Amygdala (tissue), 56 donors: ENCODE results near the gene CAV3.

Experiments
- DNase-seq, 56 donors: peaks; one replicate each; lab custom pipeline; 2025; lab: John Stamatoyannopoulos, UW

Gene CAV3

DNA sequence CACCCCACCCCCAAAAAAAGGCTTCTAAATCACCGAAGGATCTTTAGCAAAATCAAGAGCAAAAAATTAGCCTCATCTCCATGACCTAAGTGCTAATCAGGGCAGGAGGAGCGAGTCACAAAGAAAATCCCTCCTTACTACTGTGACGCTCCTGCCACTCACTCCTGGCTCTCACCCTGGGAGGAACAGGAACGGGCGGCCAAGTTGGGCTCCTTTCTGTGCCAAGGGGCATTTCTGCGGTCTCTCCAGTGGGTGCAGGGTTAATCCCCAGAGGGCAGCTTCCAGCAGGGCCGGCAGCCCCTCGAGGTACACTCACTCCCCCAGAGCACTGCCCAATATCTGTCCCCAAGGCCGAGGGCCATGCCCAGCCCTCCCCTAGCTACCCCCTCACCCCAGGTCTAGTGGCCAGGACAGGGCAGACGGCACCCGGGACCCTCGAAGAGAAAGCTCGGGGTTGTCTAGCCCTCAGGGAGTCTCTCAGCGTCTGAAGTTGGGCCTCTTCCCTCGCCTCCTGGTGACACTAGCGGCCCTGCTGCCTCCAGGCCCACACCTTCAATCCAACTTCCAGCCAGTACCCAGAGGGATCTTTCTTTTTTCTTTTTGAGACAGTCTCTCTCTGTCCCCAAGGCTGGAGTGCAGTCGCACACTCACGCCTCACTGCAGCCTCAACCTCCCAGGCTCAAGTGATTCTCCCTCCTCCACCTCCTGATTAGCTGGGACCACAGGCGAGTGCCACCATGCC, 706 bp downstream of the CAV3 start:
- no peak for DNase-seq

- no peak for DNase-seq
Measured at GRCh38 chr3:8734908-8735307, 1.3 kb downstream of the CAV3 start.

- no peak for DNase-seq
Measured at GRCh38 chr3:8736436-8736835, 2.8 kb downstream of the CAV3 start.

DNA sequence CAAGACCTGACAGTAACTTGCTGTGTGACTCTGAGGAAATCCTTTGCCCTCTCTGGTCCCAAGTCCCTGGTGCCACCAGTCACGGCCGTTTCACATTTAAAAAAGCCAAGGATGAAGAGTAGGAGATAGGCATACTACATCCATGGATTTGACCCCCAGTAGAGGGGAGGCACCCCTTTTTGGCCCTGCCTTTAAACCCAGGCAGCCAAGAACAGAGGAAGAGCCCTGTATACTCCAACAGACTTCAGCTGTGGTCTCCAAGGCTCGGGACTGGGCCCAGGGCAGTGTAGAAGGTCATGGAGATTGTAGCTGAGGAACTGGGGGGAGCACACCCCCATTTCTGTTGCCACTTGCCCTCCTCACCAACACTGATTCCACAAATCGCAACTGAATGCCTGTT, 3.7 kb downstream of the CAV3 start:
- DNase-seq, result no peak

DNA sequence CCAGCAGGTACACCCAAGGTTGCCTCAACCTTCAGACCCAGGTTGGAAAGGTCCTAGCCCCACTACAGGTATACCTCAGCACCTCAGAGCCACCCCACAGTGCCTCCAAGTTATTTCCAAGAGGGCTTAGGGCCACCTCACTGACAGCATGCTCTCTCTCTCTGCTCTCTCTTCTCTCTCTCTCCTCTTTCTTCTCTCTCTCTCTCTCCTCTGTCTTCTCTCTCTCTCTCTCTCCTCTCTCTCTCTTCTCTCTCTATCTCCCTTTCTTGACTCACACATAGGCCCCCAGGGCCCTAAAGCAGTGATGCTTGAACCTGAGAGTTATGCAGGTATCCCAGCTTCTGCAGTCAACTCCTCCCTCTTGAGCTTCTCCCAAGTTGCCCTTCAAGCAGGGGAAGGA, 4.2 kb downstream of the CAV3 start:
- no peak for DNase-seq

GRCh38 chr3:8738639-8739038, 5.0 kb downstream of the CAV3 start:
- no peak for DNase-seq

DNA sequence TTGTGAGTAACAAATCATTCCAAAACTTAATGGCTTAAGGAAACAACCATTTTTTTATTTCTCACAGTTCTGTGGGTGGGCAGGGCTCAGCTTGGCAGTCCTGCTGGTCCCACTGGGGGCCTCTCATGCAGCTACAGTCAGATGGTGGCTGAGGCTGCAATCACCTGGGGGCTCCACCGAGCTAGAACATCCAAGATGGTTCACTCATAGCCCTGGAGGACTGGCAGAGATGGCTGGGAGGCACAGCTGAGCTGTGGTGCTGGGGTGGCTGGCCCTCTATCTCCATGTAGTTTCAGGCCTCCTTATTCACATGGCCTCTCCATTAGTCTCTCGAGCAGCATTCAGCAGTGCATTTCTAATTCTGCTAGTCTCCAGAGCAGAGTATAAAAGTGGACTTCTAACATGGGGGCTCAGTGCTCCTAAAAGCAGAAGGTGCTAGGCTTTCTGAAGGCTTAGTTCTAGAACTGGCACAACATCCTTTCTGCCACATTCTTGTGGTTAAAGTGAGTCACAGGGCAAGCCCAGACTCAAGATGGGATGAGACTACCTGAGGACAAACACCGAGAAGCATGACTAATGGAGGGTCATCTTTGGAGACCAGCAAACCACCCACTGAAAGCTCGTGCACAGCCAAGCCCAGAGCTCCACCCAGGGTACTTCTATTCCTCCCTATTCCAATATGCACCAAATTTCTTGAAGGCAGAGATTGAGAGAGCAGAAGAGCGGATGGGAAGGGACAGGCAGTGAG, 6.3 kb downstream of the CAV3 start:
- no peak for DNase-seq

DNA sequence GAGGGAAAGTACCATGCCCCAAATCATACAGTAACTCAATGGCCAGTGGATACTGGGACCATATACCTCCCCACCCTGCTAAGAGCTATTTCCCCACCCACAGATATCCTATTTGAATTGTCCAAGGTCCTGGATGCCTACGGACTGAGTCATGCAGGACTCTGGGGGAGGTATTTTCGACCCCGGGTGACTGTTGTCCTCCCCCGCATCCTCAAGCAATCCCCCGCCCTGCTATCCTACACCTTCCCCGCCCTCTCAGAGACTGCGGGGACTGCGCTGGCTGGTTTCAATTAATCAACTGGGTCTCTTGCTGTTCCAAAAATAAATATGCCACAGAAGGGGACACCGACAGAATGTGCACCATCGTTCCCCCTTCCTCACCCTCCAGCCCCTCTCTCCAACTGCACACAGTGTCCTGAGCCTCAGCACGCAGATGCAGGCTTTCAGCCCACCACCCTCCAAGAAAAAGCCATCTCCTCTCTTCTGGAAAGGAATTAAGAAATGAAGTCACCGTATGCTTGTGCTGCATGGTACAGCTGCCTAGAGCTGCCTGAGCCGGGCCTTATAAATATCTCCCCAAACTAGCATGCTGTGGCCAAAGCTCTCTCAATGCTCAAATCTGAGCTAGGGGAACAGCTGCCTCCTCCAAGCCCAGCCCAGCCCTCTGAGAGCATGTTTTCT, 8.1 kb downstream of the CAV3 start:
- peak in 1 of 56 donors; percentile 16 for DNase-seq

- no peak for DNase-seq
Measured at GRCh38 chr3:8743021-8743601, 9.5 kb downstream of the CAV3 start.

DNA sequence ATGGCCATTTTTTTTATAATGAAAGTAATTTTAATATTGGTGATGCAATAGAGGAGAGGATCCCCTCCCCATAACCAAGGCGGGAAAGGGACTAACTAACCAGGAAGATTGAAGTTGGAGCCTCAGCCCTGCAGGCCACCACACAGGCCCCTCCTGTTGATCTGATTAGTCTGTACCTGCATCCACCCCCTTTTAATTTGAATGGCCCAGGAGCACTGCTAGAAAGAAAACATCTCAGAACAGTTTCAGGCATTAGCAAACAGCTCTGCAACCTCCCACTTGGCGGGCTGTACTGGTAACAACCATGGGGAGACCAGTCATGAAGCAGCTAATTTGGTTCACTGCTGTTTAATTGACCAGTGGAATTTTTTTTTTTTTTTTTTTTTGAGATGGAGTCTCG, 10.3 kb downstream of the CAV3 start:
- peak in 3 of 56 donors; percentile 4 to 15 (median 6) for DNase-seq

DNA sequence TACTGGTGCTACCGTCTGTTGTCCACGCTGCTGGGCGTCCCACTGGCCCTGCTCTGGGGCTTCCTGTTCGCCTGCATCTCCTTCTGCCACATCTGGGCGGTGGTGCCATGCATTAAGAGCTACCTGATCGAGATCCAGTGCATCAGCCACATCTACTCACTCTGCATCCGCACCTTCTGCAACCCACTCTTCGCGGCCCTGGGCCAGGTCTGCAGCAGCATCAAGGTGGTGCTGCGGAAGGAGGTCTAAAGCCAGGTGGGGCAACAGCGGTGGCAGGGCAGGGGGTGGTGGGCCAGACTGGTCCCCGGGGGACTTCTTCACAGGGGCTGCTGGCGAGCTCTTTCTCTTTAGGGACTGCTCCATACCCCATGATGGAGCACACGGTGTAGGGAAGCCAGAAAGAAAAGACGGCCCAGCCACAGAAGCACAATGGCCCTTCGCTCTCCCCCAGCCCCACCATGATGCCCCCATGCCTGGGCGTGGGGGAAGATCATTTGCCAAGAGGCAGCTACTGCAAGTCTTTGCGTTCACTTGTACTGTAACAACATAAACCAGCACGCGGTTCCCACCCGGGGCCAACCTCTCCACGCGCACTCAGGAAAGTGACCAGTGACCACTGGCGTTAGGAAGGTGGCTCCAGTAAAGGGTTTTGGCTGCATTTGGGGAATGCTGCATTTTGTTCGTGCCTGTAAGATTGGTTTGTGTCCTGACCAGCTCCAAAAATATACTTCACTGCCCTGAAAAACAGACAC, 12.2 kb downstream of the CAV3 start:
- no peak for DNase-seq

- DNase-seq, result peak in 1 of 56 donors; percentile 6
Measured at GRCh38 chr3:8746780-8747345, 13.3 kb downstream of the CAV3 start.

GRCh38 chr3:8749316-8749715, 15.7 kb downstream of the CAV3 start:
- no peak for DNase-seq

GRCh38 chr3:8752832-8753231, 19.2 kb downstream of the CAV3 start:
- no peak for DNase-seq

DNA sequence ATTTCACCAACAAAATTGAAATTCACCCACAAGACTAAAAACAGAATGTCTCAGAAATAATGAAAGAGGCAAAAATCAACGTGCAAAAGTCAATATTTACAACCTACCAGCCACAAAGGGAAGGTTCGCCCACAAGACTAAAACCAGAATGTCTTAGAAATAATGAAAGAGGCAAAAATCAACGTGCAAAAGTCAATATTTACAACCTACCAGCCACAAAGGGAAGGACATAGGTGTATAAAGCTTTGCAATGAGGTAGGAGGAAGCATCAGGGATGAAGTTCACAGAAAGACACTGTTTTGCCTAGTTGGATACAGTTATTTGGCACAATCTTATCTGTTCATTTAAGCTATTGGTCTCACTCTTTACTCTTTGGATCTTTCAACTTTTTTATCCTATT, 21.5 kb downstream of the CAV3 start:
- no peak for DNase-seq

DNA sequence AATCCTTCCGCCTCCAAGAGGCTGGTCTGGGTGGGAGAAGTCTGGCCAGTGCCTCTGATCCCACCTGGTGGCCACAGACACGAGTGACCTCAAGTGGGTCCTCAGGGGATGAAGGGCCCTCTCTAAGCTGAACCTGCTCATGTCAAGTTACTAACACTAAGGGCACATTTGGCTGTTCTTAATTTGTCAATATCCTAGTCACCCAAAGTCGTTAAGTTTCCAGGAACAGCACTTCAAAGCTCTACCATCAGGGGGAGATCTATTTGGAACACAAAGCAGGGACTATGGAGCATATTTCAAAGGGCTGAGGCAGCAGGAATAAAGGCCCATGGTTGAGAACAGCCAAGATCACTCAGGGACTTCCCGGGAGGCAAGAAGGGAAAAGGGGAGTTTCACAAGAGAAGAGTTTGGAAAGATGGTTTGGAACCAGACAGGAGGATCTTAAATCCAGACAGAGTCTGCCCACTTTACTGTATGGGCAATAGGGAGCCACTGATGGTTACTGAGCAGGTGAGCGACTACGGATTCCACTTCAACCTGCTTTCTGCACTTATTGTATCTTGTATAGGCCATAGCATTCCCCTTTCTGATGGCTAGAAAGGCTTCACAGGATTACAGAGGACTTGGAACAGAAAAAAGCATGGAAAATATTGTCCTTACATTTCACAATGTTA, 22.1 kb downstream of the CAV3 start:
- no peak for DNase-seq

- no peak for DNase-seq
Measured at GRCh38 chr3:8756671-8757070, 23.1 kb downstream of the CAV3 start.

- DNase-seq, result no peak
Measured at GRCh38 chr3:8757551-8758518, 24.2 kb downstream of the CAV3 start.
